ENCODE results near the gene TTLL5. TPM values are rescaled to one million over a fixed set of nuclear protein-coding genes. Genes with fewer than 3 reads are reported as not detected.

Gene TTLL5, protein sequence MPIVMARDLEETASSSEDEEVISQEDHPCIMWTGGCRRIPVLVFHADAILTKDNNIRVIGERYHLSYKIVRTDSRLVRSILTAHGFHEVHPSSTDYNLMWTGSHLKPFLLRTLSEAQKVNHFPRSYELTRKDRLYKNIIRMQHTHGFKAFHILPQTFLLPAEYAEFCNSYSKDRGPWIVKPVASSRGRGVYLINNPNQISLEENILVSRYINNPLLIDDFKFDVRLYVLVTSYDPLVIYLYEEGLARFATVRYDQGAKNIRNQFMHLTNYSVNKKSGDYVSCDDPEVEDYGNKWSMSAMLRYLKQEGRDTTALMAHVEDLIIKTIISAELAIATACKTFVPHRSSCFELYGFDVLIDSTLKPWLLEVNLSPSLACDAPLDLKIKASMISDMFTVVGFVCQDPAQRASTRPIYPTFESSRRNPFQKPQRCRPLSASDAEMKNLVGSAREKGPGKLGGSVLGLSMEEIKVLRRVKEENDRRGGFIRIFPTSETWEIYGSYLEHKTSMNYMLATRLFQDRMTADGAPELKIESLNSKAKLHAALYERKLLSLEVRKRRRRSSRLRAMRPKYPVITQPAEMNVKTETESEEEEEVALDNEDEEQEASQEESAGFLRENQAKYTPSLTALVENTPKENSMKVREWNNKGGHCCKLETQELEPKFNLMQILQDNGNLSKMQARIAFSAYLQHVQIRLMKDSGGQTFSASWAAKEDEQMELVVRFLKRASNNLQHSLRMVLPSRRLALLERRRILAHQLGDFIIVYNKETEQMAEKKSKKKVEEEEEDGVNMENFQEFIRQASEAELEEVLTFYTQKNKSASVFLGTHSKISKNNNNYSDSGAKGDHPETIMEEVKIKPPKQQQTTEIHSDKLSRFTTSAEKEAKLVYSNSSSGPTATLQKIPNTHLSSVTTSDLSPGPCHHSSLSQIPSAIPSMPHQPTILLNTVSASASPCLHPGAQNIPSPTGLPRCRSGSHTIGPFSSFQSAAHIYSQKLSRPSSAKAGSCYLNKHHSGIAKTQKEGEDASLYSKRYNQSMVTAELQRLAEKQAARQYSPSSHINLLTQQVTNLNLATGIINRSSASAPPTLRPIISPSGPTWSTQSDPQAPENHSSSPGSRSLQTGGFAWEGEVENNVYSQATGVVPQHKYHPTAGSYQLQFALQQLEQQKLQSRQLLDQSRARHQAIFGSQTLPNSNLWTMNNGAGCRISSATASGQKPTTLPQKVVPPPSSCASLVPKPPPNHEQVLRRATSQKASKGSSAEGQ (N-terminal part only)
- 32.7 TPM for polyA plus RNA-seq (2013, experiment 1 of 2)
- 34.2 TPM for polyA plus RNA-seq (2013, experiment 2 of 2)

GRCh38 chr14:75660630-75661498 lies at the start of gene TTLL5, which contains the start of gene ERG28:
TSS of gene TTLL5 (plus strand) at chr14:75661246. CDS start at chr14:75663150, 1,904 bp downstream.
TSS of gene ERG28 (minus strand) at chr14:75660876. CDS start at chr14:75657502, 3,374 bp downstream.
- Histone ChIP-seq H3K79me2 (ENCODE audit: control insufficient read depth, insufficient read depth, low read length) (peaks cover 18% of the 10 kb centered on the region), H2BK120ac (ENCODE audit: low read depth, low read length) (peak within 1 kb of the TSS; percentile 19), H4K8ac (ENCODE audit: low read depth, low read length) (no peak within 1 kb of the TSS), H3K79me1 (ENCODE audit: low read length) (peaks cover 13% of the 10 kb centered on the region), H3K4me3 (ENCODE audit: low read length) (peak within 1 kb of the TSS; percentile 94), H3K23ac (ENCODE audit: low read length) (no peak within 1 kb of the TSS), H3K18ac (ENCODE audit: low read length) (peak within 1 kb of the TSS; percentile 43), H2BK5ac (ENCODE audit: low read length) (peak within 1 kb of the TSS; percentile 59), H2AK5ac (ENCODE audit: low read length) (peak within 1 kb of the TSS; percentile 37), H3K36me3 (ENCODE audit: control insufficient read depth, insufficient read depth, low read length) (no peaks in the 10 kb centered on the region), H4K5ac (ENCODE audit: low read length) (no peak within 1 kb of the TSS), H3K56ac (ENCODE audit: low read length) (peak within 1 kb of the TSS; percentile 94), H2BK15ac (replicated peaks; ENCODE audit: low read depth) (no peak within 1 kb of the TSS), H3K9ac (ENCODE audit: low read length) (peak within 1 kb of the TSS; percentile 91), H3K4me1 (ENCODE audit: control insufficient read depth, low read depth, low read length) (no peaks in the 10 kb centered on the region), H3K27me3 (ENCODE audit: insufficient read depth, low read length, poor library complexity) (no peaks in the 10 kb centered on the region), H3K4me2 (ENCODE audit: low read length) (peak within 1 kb of the TSS; percentile 54), H3K27ac (ENCODE audit: low read depth, low read length) (peak within 1 kb of the TSS; percentile 91), H3K4ac (ENCODE audit: low read depth, low read length) (peak within 1 kb of the TSS; percentile 41)
- DNase-seq, result peak; percentile 100
- no CpG with 5 or more reads among the region's 60 CpGs for WGBS (ENCODE audit: extremely low coverage, insufficient coverage, low lambda C conversion rate)

- Histone ChIP-seq H2AK5ac (ENCODE audit: low read length) (no peak overlapping the region), H2BK120ac (ENCODE audit: low read depth, low read length) (no peak overlapping the region), H3K27ac (ENCODE audit: low read depth, low read length) (no peak overlapping the region), H2BK5ac (ENCODE audit: low read length) (no peak overlapping the region), H3K4me1 (ENCODE audit: control insufficient read depth, low read depth, low read length) (no peaks in the 10 kb centered on the region), H3K79me1 (ENCODE audit: low read length) (no peaks in the 10 kb centered on the region), H3K4me3 (ENCODE audit: low read length) (no peak overlapping the region), H3K36me3 (ENCODE audit: control insufficient read depth, insufficient read depth, low read length) (no peaks in the 10 kb centered on the region), H3K23ac (ENCODE audit: low read length) (no peak overlapping the region), H3K27me3 (ENCODE audit: insufficient read depth, low read length, poor library complexity) (no peaks in the 10 kb centered on the region), H4K5ac (ENCODE audit: low read length) (no peak overlapping the region), H3K18ac (ENCODE audit: low read length) (no peak overlapping the region), H3K79me2 (ENCODE audit: control insufficient read depth, insufficient read depth, low read length) (no peaks in the 10 kb centered on the region), H4K8ac (ENCODE audit: low read depth, low read length) (no peak overlapping the region), H3K56ac (ENCODE audit: low read length) (no peak overlapping the region), H2BK15ac (replicated peaks; ENCODE audit: low read depth) (no peak overlapping the region), H3K4ac (ENCODE audit: low read depth, low read length) (no peak overlapping the region), H3K9ac (ENCODE audit: low read length) (no peak overlapping the region), H3K4me2 (ENCODE audit: low read length) (no peak overlapping the region)
- no CpG with 5 or more reads among the region's 4 CpGs for WGBS (ENCODE audit: extremely low coverage, insufficient coverage, low lambda C conversion rate)
- no peak for DNase-seq
Observed at GRCh38 chr14:75612157-75612556, 48.9 kb upstream of the TTLL5 start.

DNA sequence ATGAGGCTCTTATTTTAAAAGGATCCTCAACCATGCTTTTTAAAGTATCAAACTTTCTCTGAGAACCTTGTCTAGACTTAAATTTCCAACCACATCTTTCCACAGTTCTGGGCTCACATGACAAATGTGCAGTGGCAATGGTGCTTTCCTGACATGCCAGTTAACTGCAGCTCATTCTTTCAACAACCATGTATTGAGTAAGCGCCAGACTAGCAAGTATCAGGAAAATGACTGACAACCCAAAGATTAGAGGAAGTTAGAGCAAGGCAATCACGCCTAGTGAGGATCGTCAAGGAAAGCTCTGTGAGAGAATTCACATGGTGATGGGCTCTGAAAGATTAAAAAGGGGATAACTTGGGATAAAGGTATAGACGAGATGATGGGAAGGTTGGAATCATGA lies 46.9 kb upstream of the TTLL5 start:
- WGBS (ENCODE audit: extremely low coverage, insufficient coverage, low lambda C conversion rate), result 100% methylated on average over 1 of the region's 4 CpGs
- Histone ChIP-seq H2AK5ac (ENCODE audit: low read length) (no peak overlapping the region), H2BK15ac (replicated peaks; ENCODE audit: low read depth) (no peak overlapping the region), H3K23ac (ENCODE audit: low read length) (no peak overlapping the region), H2BK5ac (ENCODE audit: low read length) (no peak overlapping the region), H3K4ac (ENCODE audit: low read depth, low read length) (no peak overlapping the region), H2BK120ac (ENCODE audit: low read depth, low read length) (no peak overlapping the region), H3K36me3 (ENCODE audit: control insufficient read depth, insufficient read depth, low read length) (no peaks in the 10 kb centered on the region), H3K79me2 (ENCODE audit: control insufficient read depth, insufficient read depth, low read length) (no peaks in the 10 kb centered on the region), H3K27ac (ENCODE audit: low read depth, low read length) (no peak overlapping the region), H3K27me3 (ENCODE audit: insufficient read depth, low read length, poor library complexity) (no peaks in the 10 kb centered on the region), H4K5ac (ENCODE audit: low read length) (no peak overlapping the region), H3K4me3 (ENCODE audit: low read length) (no peak overlapping the region), H3K79me1 (ENCODE audit: low read length) (no peaks in the 10 kb centered on the region), H4K8ac (ENCODE audit: low read depth, low read length) (no peak overlapping the region), H3K4me1 (ENCODE audit: control insufficient read depth, low read depth, low read length) (no peaks in the 10 kb centered on the region), H3K4me2 (ENCODE audit: low read length) (no peak overlapping the region), H3K9ac (ENCODE audit: low read length) (no peak overlapping the region), H3K56ac (ENCODE audit: low read length) (no peak overlapping the region), H3K18ac (ENCODE audit: low read length) (no peak overlapping the region)
- DNase-seq, result no peak

- no peak overlapping the region for H4K5ac ChIP-seq (ENCODE audit: low read length)
- no peak overlapping the region for H4K8ac ChIP-seq (ENCODE audit: low read depth, low read length)
- no peak overlapping the region for H3K4me2 ChIP-seq (ENCODE audit: low read length)
- H3K18ac ChIP-seq (ENCODE audit: low read length), result no peak overlapping the region
- H3K36me3 ChIP-seq (ENCODE audit: control insufficient read depth, insufficient read depth, low read length), result no peaks in the 10 kb centered on the region
- no CpG with 5 or more reads among the region's 4 CpGs for WGBS (ENCODE audit: extremely low coverage, insufficient coverage, low lambda C conversion rate)
- H2BK15ac ChIP-seq (replicated peaks; ENCODE audit: low read depth), result no peak overlapping the region
- H3K79me1 ChIP-seq (ENCODE audit: low read length), result no peaks in the 10 kb centered on the region
- H3K56ac ChIP-seq (ENCODE audit: low read length), result no peak overlapping the region
- DNase-seq, result no peak
- H3K27ac ChIP-seq (ENCODE audit: low read depth, low read length), result no peak overlapping the region
- H2BK120ac ChIP-seq (ENCODE audit: low read depth, low read length), result no peak overlapping the region
- no peak overlapping the region for H3K4ac ChIP-seq (ENCODE audit: low read depth, low read length)
- H3K4me3 ChIP-seq (ENCODE audit: low read length), result no peak overlapping the region
- H2AK5ac ChIP-seq (ENCODE audit: low read length), result no peak overlapping the region
- H3K27me3 ChIP-seq (ENCODE audit: insufficient read depth, low read length, poor library complexity), result no peaks in the 10 kb centered on the region
- H3K23ac ChIP-seq (ENCODE audit: low read length), result no peak overlapping the region
- no peaks in the 10 kb centered on the region for H3K4me1 ChIP-seq (ENCODE audit: control insufficient read depth, low read depth, low read length)
- H2BK5ac ChIP-seq (ENCODE audit: low read length), result no peak overlapping the region
- H3K79me2 ChIP-seq (ENCODE audit: control insufficient read depth, insufficient read depth, low read length), result no peaks in the 10 kb centered on the region
- no peak overlapping the region for H3K9ac ChIP-seq (ENCODE audit: low read length)
Observed at GRCh38 chr14:75615200-75615599, 45.8 kb upstream of the TTLL5 start.

DNA sequence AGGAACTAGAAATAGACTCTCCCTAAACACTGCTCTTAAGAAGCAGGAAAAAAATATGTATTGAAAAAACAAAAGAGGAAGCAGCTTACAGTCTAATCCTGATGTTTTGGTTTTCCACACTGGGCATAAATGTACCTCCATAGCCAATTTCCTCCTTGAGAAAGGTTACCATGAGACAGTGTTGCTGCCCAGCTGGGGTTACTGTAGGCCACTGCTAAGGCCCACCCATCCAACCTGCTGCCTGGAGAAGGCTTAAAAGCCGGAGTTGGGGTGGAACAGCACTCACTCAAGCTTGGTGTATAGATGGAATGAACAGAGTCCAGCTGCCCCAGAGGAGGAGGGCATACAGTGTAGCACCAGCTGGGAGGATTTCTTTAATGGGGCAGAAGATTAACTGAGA lies 41.5 kb upstream of the TTLL5 start:
- Histone ChIP-seq H3K56ac (ENCODE audit: low read length) (no peak overlapping the region), H3K23ac (ENCODE audit: low read length) (no peak overlapping the region), H3K79me1 (ENCODE audit: low read length) (no peaks in the 10 kb centered on the region), H4K8ac (ENCODE audit: low read depth, low read length) (no peak overlapping the region), H3K79me2 (ENCODE audit: control insufficient read depth, insufficient read depth, low read length) (no peaks in the 10 kb centered on the region), H2AK5ac (ENCODE audit: low read length) (no peak overlapping the region), H3K18ac (ENCODE audit: low read length) (no peak overlapping the region), H2BK120ac (ENCODE audit: low read depth, low read length) (no peak overlapping the region), H2BK15ac (replicated peaks; ENCODE audit: low read depth) (no peak overlapping the region), H3K27ac (ENCODE audit: low read depth, low read length) (no peak overlapping the region), H3K9ac (ENCODE audit: low read length) (no peak overlapping the region), H3K4me1 (ENCODE audit: control insufficient read depth, low read depth, low read length) (no peaks in the 10 kb centered on the region), H3K4ac (ENCODE audit: low read depth, low read length) (no peak overlapping the region), H3K4me2 (ENCODE audit: low read length) (no peak overlapping the region), H3K36me3 (ENCODE audit: control insufficient read depth, insufficient read depth, low read length) (no peaks in the 10 kb centered on the region), H4K5ac (ENCODE audit: low read length) (no peak overlapping the region), H3K27me3 (ENCODE audit: insufficient read depth, low read length, poor library complexity) (no peaks in the 10 kb centered on the region), H2BK5ac (ENCODE audit: low read length) (no peak overlapping the region), H3K4me3 (ENCODE audit: low read length) (no peak overlapping the region)
- no CpG with 5 or more reads among the region's 1 CpG for WGBS (ENCODE audit: extremely low coverage, insufficient coverage, low lambda C conversion rate)
- DNase-seq, result no peak

Measured in mesendoderm (in vitro differentiated cells).